Nephron (organoid): Measurements from ENCODE around the gene ASB5.

ENCODE experiments used
- H3K27ac Mint-ChIP-seq, 3 experiments: 2 replicates each; pipeline ENCODE4 v1.8.0; 2020; ENCODE audit warnings: mixed read lengths in 3 of 3, mild to moderate bottlenecking in 2 of 3, moderate library complexity in 1 of 3
- H3K27me3 Mint-ChIP-seq: 2 replicates; pipeline ENCODE4 v1.8.0; 2021; ENCODE audit warnings: low read depth, mild to moderate bottlenecking, moderate library complexity, mixed read lengths
- H3K36me3 Mint-ChIP-seq: 2 replicates; pipeline ENCODE4 v1.8.0; 2020; ENCODE audit warnings: low read depth, mixed read lengths
- H3K4me1 Mint-ChIP-seq: 2 replicates; pipeline ENCODE4 v1.8.0; 2020; ENCODE audit warnings: mixed read lengths
- H3K4me3 Mint-ChIP-seq, 3 experiments: 2 replicates each; pipeline ENCODE4 v1.8.0; 2020; ENCODE audit warnings: mild to moderate bottlenecking in 3 of 3, mixed read lengths in 3 of 3, moderate library complexity in 2 of 3
- H3K9me3 Mint-ChIP-seq: 2 replicates; pipeline ENCODE4 v1.8.0; 2020; ENCODE audit warnings: mixed read lengths
- TF ChIP-seq, protein P1 (sequence below), 3 experiments: fragments of 200-600 bp; sonication (generic); IDR thresholded peaks; one replicate each; pipeline ENCODE4 v1.5.0; 2021; ENCODE audit warnings: antibody characterized with exemption in 3 of 3; ENCODE audit not compliant: unreplicated experiment in 3 of 3

ASB5 gene

GRCh38 chr4:176277162-176277904 is 8.3 kb upstream of the ASB5 start:
- peaks cover 9% of the 10 kb centered on the region for H3K9me3 Mint-ChIP-seq
- no peak overlapping the region for H3K4me3 Mint-ChIP-seq
- H3K27ac Mint-ChIP-seq, result no peak overlapping the region
- peaks cover 6% of the 10 kb centered on the region for H3K4me1 Mint-ChIP-seq
- no peaks in the 10 kb centered on the region for H3K36me3 Mint-ChIP-seq
- no peaks in the 10 kb centered on the region for H3K27me3 Mint-ChIP-seq
- TF ChIP-seq, protein P1, sequence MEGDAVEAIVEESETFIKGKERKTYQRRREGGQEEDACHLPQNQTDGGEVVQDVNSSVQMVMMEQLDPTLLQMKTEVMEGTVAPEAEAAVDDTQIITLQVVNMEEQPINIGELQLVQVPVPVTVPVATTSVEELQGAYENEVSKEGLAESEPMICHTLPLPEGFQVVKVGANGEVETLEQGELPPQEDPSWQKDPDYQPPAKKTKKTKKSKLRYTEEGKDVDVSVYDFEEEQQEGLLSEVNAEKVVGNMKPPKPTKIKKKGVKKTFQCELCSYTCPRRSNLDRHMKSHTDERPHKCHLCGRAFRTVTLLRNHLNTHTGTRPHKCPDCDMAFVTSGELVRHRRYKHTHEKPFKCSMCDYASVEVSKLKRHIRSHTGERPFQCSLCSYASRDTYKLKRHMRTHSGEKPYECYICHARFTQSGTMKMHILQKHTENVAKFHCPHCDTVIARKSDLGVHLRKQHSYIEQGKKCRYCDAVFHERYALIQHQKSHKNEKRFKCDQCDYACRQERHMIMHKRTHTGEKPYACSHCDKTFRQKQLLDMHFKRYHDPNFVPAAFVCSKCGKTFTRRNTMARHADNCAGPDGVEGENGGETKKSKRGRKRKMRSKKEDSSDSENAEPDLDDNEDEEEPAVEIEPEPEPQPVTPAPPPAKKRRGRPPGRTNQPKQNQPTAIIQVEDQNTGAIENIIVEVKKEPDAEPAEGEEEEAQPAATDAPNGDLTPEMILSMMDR (IDR thresholded peaks at IDR 0.05; ENCODE audit: unreplicated experiment in 3 of 3), result peak; percentile 33 to 49 (median 47)

DNA sequence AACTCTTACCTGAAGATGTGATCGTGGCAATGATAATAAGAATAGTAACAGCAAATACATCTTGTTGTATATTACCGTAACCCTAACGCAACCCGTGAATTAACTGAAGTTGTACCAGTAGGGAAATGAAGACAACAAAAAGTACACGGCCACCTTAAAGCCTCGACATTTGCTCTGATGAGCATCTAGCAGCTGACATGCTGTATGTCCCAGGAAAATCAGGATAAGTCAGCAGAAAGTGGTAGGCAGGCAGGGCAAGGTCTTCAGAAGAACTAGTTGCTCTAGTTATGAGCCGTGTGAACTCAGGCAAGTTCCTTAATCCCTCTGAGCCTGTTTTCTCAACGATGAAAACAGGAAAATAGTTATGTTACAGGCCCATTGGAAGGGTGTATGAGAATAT is 7.7 kb upstream of the ASB5 start:
- H3K9me3 Mint-ChIP-seq, result peaks cover 9% of the 10 kb centered on the region
- H3K27ac Mint-ChIP-seq, result no peak overlapping the region
- H3K27me3 Mint-ChIP-seq, result no peaks in the 10 kb centered on the region
- no peaks in the 10 kb centered on the region for H3K36me3 Mint-ChIP-seq
- TF ChIP-seq, protein P1 (IDR thresholded peaks at IDR 0.05; ENCODE audit: unreplicated experiment in 3 of 3), result no peak
- peaks cover 6% of the 10 kb centered on the region for H3K4me1 Mint-ChIP-seq
- H3K4me3 Mint-ChIP-seq, result no peak overlapping the region

DNA sequence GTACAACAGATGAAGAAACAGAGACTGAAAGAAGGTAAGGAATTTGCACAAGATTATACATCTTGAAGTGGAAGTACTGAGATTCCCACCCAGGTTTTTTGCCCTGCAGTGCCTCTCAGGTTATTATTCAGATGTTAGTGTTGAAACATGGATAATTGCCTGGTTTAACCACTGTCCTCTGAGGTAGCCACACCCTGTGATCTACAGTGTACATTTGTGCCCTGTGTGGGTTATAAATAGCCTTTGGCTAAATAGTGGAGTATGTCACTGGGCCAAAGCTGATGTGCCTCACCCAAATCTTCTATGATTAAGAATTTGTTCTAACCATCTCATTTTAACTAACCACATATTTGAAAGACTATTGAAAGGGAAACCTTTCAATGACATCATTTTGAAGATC is 5.4 kb upstream of the ASB5 start:
- H3K27ac Mint-ChIP-seq, result no peak overlapping the region
- no peaks in the 10 kb centered on the region for H3K27me3 Mint-ChIP-seq
- no peaks in the 10 kb centered on the region for H3K9me3 Mint-ChIP-seq
- H3K4me1 Mint-ChIP-seq, result peaks cover 15% of the 10 kb centered on the region
- no peaks in the 10 kb centered on the region for H3K36me3 Mint-ChIP-seq
- TF ChIP-seq, protein P1 (IDR thresholded peaks at IDR 0.05; ENCODE audit: unreplicated experiment in 3 of 3), result no peak
- no peak overlapping the region for H3K4me3 Mint-ChIP-seq

DNA sequence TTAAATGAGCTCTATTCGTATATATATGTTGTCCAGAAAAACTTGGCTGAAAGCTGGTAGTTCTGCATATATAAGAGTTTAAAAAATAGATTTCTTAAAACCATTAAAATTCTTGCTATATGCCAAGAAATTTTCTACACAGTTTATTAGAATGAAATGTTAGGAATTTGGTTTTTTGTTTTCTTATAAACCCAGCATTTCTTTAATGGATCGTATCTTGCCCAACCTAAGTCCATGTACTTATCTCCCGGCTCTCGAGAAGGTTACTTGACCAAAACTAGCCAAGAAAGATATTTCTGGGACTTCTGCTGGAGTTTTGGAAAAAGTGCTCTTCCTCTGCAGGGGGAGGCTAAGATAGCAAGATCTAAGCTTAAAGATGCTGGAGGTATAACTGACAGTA is 4.7 kb upstream of the ASB5 start:
- H3K27ac Mint-ChIP-seq, result no peak overlapping the region
- no peaks in the 10 kb centered on the region for H3K27me3 Mint-ChIP-seq
- no peaks in the 10 kb centered on the region for H3K9me3 Mint-ChIP-seq
- H3K36me3 Mint-ChIP-seq, result no peaks in the 10 kb centered on the region
- H3K4me3 Mint-ChIP-seq, result no peak overlapping the region
- TF ChIP-seq, protein P1 (IDR thresholded peaks at IDR 0.05; ENCODE audit: unreplicated experiment in 3 of 3), result no peak
- H3K4me1 Mint-ChIP-seq, result peaks cover 15% of the 10 kb centered on the region

- TF ChIP-seq, protein P1 (IDR thresholded peaks at IDR 0.05; ENCODE audit: unreplicated experiment in 3 of 3), result no peak
- H3K27ac Mint-ChIP-seq, result no peak overlapping the region
- H3K4me3 Mint-ChIP-seq, result no peak overlapping the region
- no peaks in the 10 kb centered on the region for H3K27me3 Mint-ChIP-seq
- no peaks in the 10 kb centered on the region for H3K9me3 Mint-ChIP-seq
- peaks cover 15% of the 10 kb centered on the region for H3K4me1 Mint-ChIP-seq
- H3K36me3 Mint-ChIP-seq, result no peaks in the 10 kb centered on the region
Observed at GRCh38 chr4:176272799-176273198, 3.8 kb upstream of the ASB5 start.

DNA sequence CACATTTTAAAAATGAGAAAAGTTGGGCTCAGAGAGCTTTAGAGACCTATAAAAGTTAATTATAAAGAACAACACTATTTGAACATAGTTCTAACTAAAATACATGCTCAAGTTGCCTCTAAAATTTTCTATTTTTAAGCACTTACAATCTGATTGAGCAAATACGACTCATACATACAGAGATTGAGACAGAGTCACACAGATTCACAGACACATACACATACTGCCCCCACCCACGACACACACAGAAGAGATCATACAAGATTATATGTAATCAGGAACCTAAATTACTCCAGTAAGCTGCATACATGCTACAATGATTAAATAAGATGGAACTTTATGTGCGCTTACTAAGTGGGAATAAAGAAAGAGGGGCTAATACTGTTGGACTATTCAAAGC is 2.7 kb upstream of the ASB5 start:
- no peak overlapping the region for H3K4me3 Mint-ChIP-seq
- no peaks in the 10 kb centered on the region for H3K27me3 Mint-ChIP-seq
- H3K27ac Mint-ChIP-seq, result no peak overlapping the region
- no peaks in the 10 kb centered on the region for H3K9me3 Mint-ChIP-seq
- TF ChIP-seq, protein P1 (IDR thresholded peaks at IDR 0.05; ENCODE audit: unreplicated experiment in 3 of 3), result no peak
- no peaks in the 10 kb centered on the region for H3K36me3 Mint-ChIP-seq
- H3K4me1 Mint-ChIP-seq, result peaks cover 9% of the 10 kb centered on the region
